Stimulated activated CD4-positive, alpha-beta T cell treated with anti-CD3 and anti-CD28 coated beads, Interleukin-12 subunit alpha, Interleukin-12 subunit beta, amount 100 ng/mL, for 4 hours (primary cell): ENCODE results near the gene HHEX.

ENCODE experiments used
- DNase-seq: peaks from one replicate; pipeline ENCODE4 v3.0.0-alpha.2; 2020

Gene HHEX

DNA sequence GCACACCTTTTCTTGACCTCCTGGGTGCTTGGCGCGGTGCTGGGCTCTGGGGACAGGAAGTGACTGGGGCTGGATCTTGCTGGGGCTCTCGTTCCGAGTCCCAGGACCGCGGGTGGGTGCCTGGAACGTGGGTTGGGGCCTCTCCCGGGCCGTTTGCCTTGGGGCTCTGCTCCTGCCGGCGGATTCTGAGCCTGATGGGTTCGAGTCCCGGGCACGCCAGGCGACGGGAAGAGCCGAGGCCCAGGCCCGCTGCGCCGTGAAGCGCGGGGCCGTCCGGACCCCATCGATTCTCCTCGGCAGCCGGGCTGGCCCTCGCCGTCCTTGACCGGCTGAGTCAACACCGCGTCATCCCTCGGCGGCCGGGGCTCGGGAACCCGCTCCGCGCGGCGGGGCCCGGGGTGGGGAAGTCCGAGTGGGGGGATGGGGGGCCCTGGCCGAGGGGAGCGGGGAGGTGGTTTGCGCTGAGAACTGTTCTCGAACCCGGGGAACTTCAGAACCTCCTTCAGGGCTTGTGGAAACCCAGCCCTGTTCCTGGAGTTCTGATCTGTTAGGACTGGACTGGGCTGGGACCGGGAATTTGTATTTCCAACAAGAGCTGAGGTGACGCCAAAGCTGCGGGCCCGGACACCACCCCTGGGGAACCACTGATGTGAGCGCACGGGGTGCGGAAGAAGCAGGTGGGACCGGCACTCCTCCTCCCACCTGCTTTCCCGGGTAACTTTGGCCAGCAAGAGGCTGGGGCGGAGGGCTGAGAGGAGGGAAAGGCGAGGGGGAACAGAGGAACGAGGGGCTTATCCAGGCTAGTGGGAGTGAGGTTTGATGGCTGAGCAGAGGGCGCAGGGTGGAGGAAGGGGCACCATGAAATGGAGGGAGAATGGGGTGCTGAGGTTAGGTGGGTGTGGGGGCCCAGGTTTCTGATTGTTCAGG is 6.2 kb downstream of the HHEX start:
- no peak for DNase-seq

DNA sequence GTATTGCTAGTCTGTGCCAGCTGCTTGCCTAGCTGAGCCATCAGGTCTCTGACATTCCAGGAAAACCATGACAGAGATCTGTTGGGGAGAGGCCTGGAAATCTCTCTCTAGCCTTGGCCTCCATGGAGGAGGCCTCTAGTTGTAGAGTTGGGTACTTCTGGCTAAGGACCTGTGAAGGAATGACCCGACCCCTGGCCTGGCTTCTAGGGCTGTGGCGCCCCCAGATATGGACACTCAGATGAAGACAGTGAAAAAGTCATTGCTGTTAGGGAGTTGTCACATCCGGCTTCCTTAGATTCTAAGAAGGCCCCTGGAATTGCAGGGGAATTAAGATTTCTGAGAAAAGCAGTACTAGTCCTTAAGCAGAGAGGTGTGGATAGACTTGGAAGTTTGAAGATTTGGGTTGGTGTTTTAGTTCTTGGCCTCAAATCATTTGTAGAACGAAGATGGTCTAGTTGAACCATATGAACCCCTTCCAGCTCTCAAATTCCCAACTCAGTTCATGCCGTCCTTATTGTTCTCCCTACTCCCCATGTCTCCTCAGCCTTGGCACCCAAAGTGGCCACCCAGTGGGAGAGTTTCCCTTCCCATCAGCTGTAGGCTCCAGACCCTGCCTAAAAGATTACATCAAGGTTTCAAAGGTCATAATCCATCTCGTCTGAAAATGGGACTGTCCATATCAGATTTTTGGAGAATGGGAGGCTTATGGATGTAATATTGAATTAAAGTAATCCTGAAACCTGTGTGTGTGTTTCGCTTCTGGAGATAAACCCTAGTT is 7.0 kb downstream of the HHEX start:
- DNase-seq, result no peak

GRCh38 chr10:92697663-92698511 is 8.1 kb downstream of the HHEX start:
- no peak for DNase-seq

DNA sequence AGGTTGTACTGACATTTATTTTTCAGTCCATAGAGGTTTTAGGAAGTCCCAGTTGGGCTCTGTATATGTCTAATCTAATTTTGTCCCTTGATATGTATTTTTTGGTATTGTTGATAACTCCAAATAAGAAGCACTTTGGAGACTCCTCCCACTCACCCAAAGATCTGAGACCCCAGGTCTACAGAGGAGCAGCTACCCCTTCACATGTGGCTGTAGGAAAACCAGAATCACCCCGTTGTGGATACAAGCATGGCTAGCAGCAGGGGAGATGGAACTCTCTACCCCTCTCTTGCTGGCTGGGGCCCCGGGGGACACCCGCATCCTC is 9.4 kb downstream of the HHEX start:
- DNase-seq, result no peak

DNA sequence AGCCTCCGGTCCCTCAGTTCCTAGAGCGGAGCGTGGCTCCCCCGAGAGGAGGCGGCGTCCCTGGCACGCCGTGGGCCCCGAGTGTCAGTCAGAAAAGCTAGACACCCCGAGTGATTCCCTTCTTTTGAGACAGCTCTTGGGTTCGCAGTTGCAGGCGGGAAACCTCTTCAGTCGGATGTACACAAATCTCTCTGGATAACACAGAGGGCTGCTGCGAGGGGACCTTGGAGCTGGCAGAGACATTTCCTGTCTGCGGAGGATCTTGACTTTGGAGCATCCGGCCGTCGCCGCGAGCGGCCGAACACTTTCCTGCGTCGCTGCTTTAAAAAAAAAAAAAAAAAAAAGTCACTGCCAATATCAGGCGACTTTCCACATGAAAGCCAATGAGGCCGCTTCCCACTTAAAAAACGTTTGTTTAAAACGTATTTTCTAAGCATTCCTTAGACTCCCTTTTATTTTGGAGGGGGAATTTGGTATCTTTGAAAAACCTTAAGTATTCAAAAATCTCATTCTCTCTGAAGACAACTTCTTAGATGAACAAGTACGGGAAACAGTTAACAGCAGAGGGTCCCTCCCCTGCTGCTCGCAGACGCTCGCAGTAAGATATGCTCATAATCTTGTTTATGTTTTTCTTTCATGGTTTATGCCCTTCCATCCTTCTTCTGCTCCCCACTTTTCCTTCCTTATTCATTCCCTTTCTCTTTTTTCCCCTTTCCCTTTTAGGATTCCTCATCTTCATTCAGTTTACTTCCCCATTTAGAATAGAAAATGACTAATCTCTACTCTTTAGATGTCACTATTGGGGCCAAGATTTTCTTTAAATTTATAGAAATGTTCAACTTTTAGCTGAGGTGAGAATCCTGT is 10.0 kb downstream of the HHEX start:
- DNase-seq, result no peak

GRCh38 chr10:92702301-92702916 is 12.7 kb downstream of the HHEX start:
- DNase-seq, result no peak

DNA sequence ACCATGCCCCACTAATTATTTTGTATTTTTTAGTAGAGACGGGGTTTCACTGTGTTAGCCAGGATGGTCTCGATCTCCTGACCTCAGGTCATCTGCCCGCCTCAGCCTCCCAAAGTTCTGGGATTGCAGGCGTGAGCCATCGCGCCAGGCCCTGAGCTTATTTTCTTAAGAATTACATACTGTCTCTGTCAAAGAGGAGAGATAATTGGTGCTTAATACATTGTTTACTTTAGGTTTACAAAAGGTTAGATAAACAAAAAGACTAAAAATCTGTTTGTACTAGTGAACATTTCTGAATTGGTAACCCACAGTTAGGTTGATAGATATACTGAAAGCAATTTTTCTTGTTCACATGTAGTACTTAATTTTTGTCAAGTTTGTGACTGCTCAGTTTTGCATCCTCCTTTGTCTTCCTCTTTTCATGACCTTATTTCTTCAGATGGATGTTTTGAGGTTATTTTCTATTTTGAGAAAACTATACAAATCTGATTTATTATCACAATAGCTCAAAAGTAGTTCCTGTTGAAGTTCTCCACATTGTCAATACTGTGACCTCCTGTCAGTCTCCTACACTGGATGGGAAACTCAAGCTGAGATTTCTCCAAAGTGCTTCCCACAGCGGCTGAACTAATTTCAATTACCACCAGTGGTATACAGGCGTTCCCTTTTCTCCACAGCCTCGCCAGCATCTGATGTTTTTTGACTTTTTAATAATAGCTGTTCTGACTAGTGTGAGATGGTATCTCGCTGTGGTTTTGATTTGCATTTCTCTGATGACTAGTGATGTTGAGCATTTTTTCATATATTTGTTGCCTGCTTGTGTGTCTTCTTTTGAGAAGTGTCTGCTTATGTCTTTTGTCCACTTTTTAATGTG is 22.5 kb downstream of the HHEX start:
- DNase-seq, result no peak

GRCh38 chr10:92714152-92714845 is 24.5 kb downstream of the HHEX start:
- DNase-seq, result no peak

DNA sequence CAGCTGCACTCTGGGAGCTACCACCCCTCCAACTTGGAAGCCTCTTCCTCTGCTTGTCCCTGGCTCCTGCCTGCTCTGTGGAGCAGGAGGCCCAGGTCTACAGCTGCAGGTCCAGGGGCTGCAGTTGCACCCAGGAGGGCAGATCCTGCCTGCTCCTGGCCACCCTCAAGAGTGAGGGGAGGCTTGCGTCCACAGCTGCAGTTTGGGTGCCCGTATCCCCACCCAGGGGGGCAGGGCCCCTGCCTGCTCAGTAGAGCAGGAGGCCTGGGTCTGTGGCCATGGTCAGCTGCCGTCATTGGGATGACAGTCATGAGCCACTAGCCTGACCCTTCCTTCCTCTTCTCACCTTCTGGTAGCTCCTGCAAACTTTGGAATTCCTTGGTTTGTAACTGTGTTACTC is 25.1 kb downstream of the HHEX start:
- no peak for DNase-seq

- DNase-seq, result no peak
These were observed 30.5 kb downstream of the HHEX start for GRCh38 chr10:92719991-92720830.

GRCh38 chr10:92720831-92721165 is 31.0 kb downstream of the HHEX start:
- no peak for DNase-seq

- DNase-seq, result no peak
These were observed 32.6 kb downstream of the HHEX start for GRCh38 chr10:92722349-92722748.

DNA sequence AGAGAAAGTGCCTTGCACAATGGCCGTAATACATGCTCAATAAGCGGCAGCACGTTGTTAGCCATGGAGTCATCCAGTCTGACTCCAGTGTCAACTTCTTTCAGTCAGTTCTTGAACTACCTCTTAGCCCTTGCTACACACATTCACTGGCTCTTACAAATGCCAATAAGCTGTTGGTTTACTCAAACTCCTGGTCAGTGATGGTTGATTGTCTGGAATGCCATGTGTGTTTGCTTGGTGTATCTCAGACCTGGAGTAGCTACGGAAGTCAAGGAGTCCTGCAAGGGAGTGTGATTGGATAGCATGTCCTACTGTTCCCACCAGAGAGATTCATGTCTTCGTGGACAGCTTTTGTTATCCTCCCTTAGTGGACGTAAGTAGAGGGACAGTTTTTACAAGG is 37.4 kb downstream of the HHEX start:
- no peak for DNase-seq

DNA sequence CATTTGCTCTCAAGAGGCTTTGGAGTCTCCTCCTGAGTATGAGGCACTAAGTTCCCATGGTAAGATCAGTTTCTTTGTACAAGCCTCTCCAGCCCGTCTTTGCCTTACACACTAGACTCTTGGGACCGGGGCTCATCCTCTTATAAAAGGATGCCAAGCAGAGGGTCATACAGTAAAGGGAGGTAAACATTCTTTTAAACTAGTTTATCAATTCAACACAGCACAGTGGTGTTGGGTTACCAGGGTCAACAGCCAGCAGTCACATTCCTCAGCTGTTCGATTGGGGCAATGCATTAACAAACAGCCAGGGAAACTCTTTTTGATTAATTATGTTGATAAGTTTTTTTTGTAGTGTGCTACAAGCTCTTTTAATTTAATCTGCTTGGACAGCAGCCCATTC is 37.8 kb downstream of the HHEX start:
- DNase-seq, result no peak

- no peak for DNase-seq
These were observed 40.1 kb downstream of the HHEX start for GRCh38 chr10:92729886-92730285.

DNA sequence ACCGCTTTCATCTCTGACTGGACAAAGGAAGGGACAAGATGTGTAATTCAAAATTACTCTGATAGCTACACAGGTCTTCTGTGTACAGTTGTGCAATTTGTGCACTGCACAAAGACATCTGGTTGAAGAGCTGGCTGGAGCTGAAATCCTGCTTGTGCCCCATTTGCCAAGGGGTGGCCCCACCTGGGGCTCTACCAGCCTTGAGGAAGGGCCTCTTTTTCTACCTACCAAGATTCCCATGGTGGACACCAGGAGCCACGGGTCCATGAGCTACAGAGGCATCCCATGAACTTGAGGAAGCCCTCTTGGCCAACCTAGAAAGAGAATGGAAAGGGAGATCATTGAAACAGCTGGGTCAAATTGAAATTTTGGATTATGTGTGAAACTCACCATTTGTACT is 43.2 kb downstream of the HHEX start:
- DNase-seq, result no peak

GRCh38 chr10:92734301-92734700 is 44.5 kb downstream of the HHEX start:
- DNase-seq, result no peak

DNA sequence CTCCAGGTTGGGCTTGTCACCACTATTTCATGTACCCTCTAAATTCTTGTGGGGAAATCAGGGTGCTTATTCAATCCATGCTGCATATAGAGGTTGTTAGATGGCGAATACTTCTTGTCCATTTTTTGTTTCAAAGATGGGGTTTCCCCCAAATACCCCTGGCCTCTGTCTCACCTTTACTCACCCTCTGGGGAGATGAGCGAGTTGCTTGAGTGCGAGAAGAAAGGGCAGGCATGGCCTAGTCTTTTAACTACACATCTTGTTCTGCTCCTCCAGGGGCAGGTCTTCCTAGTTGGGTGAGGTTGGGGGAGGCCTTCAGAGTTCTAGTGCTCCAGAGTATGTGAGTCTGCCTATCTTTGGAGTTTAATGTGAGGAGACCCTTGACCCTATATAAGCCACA is 46.2 kb downstream of the HHEX start:
- DNase-seq, result no peak

GRCh38 chr10:92737484-92737883 is 47.7 kb downstream of the HHEX start:
- DNase-seq, result no peak
